Measurements from ENCODE around the gene PTPRE.

Gene PTPRE

GRCh38 chr10:127905848-127906261 is 1.0 kb upstream of the PTPRE start:
- in situ Hi-C loops (cut with MboI; ENCODE audit: low sequenced_read_pairs) = loop anchor here (10.0 kb wide), 1 partner anchor 109 kb away; no protein-coding TSS in a partner anchor

GRCh38 chr10:127907411-127908105 is 655 bp downstream of the PTPRE start:
- in situ Hi-C loops (cut with MboI; ENCODE audit: low sequenced_read_pairs) = loop anchor here (10.0 kb wide), 1 partner anchor 107 kb away; no protein-coding TSS in a partner anchor

GRCh38 chr10:127908106-127908958 is 1.4 kb downstream of the PTPRE start:
- in situ Hi-C loops (cut with MboI; ENCODE audit: low sequenced_read_pairs) = loop anchor here (10.0 kb wide), 1 partner anchor 106 kb away; no protein-coding TSS in a partner anchor

GRCh38 chr10:127908959-127909267 is 2.0 kb downstream of the PTPRE start:
- in situ Hi-C loops (cut with MboI; ENCODE audit: low sequenced_read_pairs) = loop anchor here (10.0 kb wide), 1 partner anchor 106 kb away; no protein-coding TSS in a partner anchor

GRCh38 chr10:127909716-127910463 is 3.0 kb downstream of the PTPRE start:
- in situ Hi-C loops (cut with MboI; ENCODE audit: low sequenced_read_pairs) = loop anchor here (10.0 kb wide), 1 partner anchor 105 kb away; no protein-coding TSS in a partner anchor

- in situ Hi-C loops (cut with MboI; ENCODE audit: low sequenced_read_pairs) = no loop called here
Measured at GRCh38 chr10:127910464-127910770, 3.5 kb downstream of the PTPRE start.

GRCh38 chr10:127911218-127911866 is 4.4 kb downstream of the PTPRE start:
- in situ Hi-C loops (cut with MboI; ENCODE audit: low sequenced_read_pairs) = no loop called here

- in situ Hi-C loops (cut with MboI; ENCODE audit: low sequenced_read_pairs) = no loop called here
Measured at GRCh38 chr10:127911867-127912257, 5.0 kb downstream of the PTPRE start.

GRCh38 chr10:127912607-127913367 is 5.9 kb downstream of the PTPRE start:
- in situ Hi-C loops (cut with MboI; ENCODE audit: low sequenced_read_pairs) = no loop called here

GRCh38 chr10:127913368-127913759 is 6.5 kb downstream of the PTPRE start:
- in situ Hi-C loops (cut with MboI; ENCODE audit: low sequenced_read_pairs) = no loop called here

GRCh38 chr10:127915324-127915723 is 8.4 kb downstream of the PTPRE start:
- in situ Hi-C loops (cut with MboI; ENCODE audit: low sequenced_read_pairs) = no loop called here

- in situ Hi-C loops (cut with MboI; ENCODE audit: low sequenced_read_pairs) = no loop called here
Measured at GRCh38 chr10:127916826-127917225, 9.9 kb downstream of the PTPRE start.

GRCh38 chr10:127918572-127918971 is 11.7 kb downstream of the PTPRE start:
- in situ Hi-C loops (cut with MboI; ENCODE audit: low sequenced_read_pairs) = no loop called here

- in situ Hi-C loops (cut with MboI; ENCODE audit: low sequenced_read_pairs) = no loop called here
Measured at GRCh38 chr10:127919418-127920271, 12.7 kb downstream of the PTPRE start.

GRCh38 chr10:127920306-127921074 is 13.6 kb downstream of the PTPRE start:
- in situ Hi-C loops (cut with MboI; ENCODE audit: low sequenced_read_pairs) = no loop called here

GRCh38 chr10:127921075-127921752 is 14.3 kb downstream of the PTPRE start:
- in situ Hi-C loops (cut with MboI; ENCODE audit: low sequenced_read_pairs) = no loop called here

- in situ Hi-C loops (cut with MboI; ENCODE audit: low sequenced_read_pairs) = no loop called here
Measured at GRCh38 chr10:127921753-127922145, 14.8 kb downstream of the PTPRE start.

- in situ Hi-C loops (cut with MboI; ENCODE audit: low sequenced_read_pairs) = no loop called here
Measured at GRCh38 chr10:127922206-127922605, 15.3 kb downstream of the PTPRE start.
